Karpas-422 (cell line): ENCODE data around the gene NCKAP5L. TPM values are rescaled to one million over a fixed set of nuclear protein-coding genes. Genes with fewer than 3 reads are reported as not detected.
"Not testable (repeated sequence)": the region's sequence is repeated elsewhere in the genome, so short reads cannot be mapped to it uniquely, and the experiment has no call there.

Source experiments
- DNase-seq: peaks from one replicate; pipeline ENCODE4 v3.0.0-alpha.2; 2015
- H2AFZ ChIP-seq: fragments of 200-600 bp; sonication (generic); 2 replicates; pipeline ENCODE4 v1.6.1; 2014; ENCODE audit warnings: antibody characterized with exemption, low read length, mixed read lengths
- H3K27ac ChIP-seq: fragments of 200-600 bp; sonication (generic); 2 replicates; pipeline ENCODE4 v1.5.1; 2014; ENCODE audit warnings: mild to moderate bottlenecking, low read length, moderate library complexity
- H3K27me3 ChIP-seq: fragments of 200-600 bp; sonication (generic); 2 replicates; pipeline ENCODE4 v1.6.1; 2014; ENCODE audit warnings: low read length, mixed read lengths
- H3K36me3 ChIP-seq: fragments of 200-600 bp; sonication (generic); 2 replicates; pipeline ENCODE4 v1.6.1; 2014; ENCODE audit warnings: low read length, mixed read lengths; ENCODE audit not compliant: insufficient read depth
- H3K4me1 ChIP-seq: fragments of 200-600 bp; sonication (generic); 2 replicates; pipeline ENCODE4 v1.6.1; 2014; ENCODE audit warnings: mild to moderate bottlenecking, low read length, mixed read lengths
- H3K4me2 ChIP-seq: fragments of 200-600 bp; sonication (generic); 2 replicates; pipeline ENCODE4 v1.6.1; 2014; ENCODE audit warnings: low read length, low read depth, mild to moderate bottlenecking; ENCODE audit not compliant: poor library complexity, severe bottlenecking
- H3K4me3 ChIP-seq: fragments of 200-600 bp; sonication (generic); 2 replicates; pipeline ENCODE4 v1.5.1; 2014; ENCODE audit warnings: mild to moderate bottlenecking, antibody characterized with exemption, low read length, mixed read lengths
- H3K79me2 ChIP-seq: fragments of 200-600 bp; sonication (generic); 2 replicates; pipeline ENCODE4 v1.6.1; 2014; ENCODE audit warnings: mild to moderate bottlenecking, low read length, mixed read lengths
- H3K9ac ChIP-seq: fragments of 200-600 bp; sonication (generic); 2 replicates; pipeline ENCODE4 v1.6.0; 2014; ENCODE audit warnings: low read length
- H3K9me2 ChIP-seq: fragments of 200-600 bp; sonication (generic), shearing (Covaris generic); replicated peaks from 2 replicates; pipeline ENCODE4 v1.6.0; 2014; ENCODE audit warnings: mild to moderate bottlenecking, low read length, moderate library complexity; ENCODE audit not compliant: insufficient read depth
- H3K9me3 ChIP-seq: fragments of 300-700, 200-600 bp; sonication (generic); 2 replicates; pipeline ENCODE4 v1.6.1; 2014; ENCODE audit warnings: low read length, mixed read lengths
- H4K20me1 ChIP-seq: fragments of 200-600 bp; sonication (generic); 2 replicates; pipeline ENCODE4 v1.6.1; 2014; ENCODE audit warnings: mild to moderate bottlenecking, antibody characterized with exemption, low read length, low read depth; ENCODE audit not compliant: insufficient read depth
- total RNA-seq: library from RNA; depleted of rRNA; stranded (reverse); fragments of >200 nt; shearing (Covaris generic); gene quantifications from 2 replicates; pipeline ENCODE4 v1.2.3, GENCODE V29; 2014; ENCODE audit warnings: low replicate concordance

Gene NCKAP5L
- total RNA-seq, 1 experiment from 2014 or later = 17.3 TPM

DNA sequence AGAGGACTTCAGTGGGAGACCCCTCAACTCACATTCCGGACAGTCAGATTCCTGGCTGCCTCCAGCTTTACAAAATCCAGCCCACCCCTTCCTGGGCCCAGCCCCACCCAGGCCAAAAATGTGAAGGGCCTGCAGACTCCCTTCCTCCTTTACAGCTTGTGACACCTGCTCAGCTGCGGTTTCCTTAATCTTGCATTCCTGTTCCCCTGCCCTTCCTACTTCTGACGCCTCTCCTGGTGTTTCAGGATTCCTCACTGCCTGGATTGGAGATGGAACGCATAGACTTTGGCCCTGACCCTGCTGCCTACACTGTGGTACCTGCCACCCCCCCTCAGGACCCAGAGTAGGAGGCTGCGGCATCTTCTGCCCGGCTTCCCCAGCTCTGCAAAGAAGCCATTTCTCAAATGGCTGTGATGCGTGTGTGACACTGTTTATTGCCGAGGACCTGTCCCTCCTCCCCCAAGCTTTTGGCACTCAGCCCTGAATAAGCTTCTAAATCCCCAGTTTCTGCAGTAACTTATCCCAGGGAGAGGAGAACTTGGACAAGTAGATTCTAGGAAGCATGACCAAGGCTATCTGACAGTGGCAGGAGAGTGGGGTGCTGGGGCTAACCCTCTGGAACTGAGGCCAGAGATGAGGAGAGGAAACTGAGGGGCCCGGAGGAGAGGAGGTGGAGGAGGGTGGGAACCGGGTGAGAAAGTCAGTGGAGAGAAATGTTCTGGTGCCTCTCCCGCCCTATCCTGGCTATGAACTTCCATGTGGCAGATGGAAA, 39.5 kb upstream of the NCKAP5L start:
- Histone ChIP-seq H3K4me3 (no peak overlapping the region), H2AFZ (no peak overlapping the region), H3K27ac (peak overlapping the region; percentile 95), H3K9me2 (no peaks in the 10 kb centered on the region), H3K9me3 (no peaks in the 10 kb centered on the region), H3K4me2 (peak overlapping the region; percentile 36), H3K79me2 (no peaks in the 10 kb centered on the region), H3K9ac (peak overlapping the region; percentile 43), H3K4me1 (peaks cover 61% of the 10 kb centered on the region), H3K27me3 (no peaks in the 10 kb centered on the region), H3K36me3 (no peaks in the 10 kb centered on the region), H4K20me1 (no peaks in the 10 kb centered on the region)
- DNase-seq = no peak

DNA sequence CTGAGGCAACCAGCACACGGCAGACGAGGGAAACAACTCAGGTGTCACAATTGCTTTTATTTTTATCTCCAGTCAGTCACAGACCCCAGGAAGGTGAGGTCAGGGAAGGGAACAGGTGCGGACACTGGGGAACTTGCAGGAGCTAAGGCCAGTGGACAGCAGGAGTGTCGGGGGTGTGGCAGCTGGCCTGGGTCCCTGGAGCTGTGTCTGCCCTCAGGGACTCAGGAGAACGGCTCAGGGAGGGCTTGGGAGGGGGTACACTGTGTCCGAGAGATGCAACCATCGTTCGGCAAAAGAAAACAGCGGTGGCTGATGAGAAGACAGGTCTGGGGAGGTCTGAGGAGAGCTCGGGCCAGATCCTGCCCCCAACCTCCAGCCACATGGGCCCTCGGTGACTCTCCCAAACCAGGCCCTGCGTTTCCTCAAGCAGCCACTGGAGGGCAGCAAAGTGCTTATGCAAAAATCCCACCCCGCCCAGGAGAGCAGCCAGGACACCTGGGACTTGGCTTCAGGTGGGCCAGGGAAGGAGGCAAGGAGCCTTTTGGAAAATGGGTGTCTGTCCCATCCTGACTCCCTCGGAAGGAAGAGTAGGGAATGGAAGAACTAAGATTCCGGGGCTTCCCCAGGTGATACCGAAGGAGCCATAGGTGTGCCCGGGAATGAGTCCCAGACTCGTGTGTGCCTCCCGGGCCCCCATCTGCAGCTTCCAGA, 38.8 kb upstream of the NCKAP5L start:
- Histone ChIP-seq H3K27ac (peak overlapping the region; percentile 95), H3K36me3 (no peaks in the 10 kb centered on the region), H3K9me2 (no peaks in the 10 kb centered on the region), H3K9ac (peak overlapping the region; percentile 43; the same call in 1 of the 2 replicates), H3K9me3 (no peaks in the 10 kb centered on the region), H3K4me2 (peak overlapping the region; percentile 36), H3K79me2 (no peaks in the 10 kb centered on the region), H2AFZ (peak overlapping the region; percentile 19; the same call in 1 of the 2 replicates), H3K4me3 (no peak overlapping the region), H3K4me1 (peaks cover 54% of the 10 kb centered on the region), H3K27me3 (no peaks in the 10 kb centered on the region), H4K20me1 (no peaks in the 10 kb centered on the region)
- DNase-seq = peak; percentile 94

DNA sequence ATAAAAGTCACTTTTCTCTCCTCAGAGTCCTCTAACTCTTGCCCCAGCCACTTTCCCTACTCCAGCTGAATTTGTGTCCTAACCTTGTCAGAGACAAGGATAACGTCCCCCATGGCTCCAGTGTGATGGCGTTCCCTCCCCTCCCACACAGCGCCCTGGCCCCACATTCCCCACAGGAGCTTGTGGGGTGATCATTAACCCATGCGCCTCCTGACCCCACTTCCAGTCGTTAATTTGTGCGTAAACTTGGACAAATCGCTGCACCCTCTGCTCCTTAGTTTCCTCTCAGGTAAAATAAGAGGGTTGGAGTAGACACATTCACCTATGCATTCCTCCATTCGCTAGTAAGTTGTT, 37.5 kb upstream of the NCKAP5L start:
- Histone ChIP-seq H3K4me1 (peaks cover 41% of the 10 kb centered on the region), H3K4me3 (no peak overlapping the region)

DNA sequence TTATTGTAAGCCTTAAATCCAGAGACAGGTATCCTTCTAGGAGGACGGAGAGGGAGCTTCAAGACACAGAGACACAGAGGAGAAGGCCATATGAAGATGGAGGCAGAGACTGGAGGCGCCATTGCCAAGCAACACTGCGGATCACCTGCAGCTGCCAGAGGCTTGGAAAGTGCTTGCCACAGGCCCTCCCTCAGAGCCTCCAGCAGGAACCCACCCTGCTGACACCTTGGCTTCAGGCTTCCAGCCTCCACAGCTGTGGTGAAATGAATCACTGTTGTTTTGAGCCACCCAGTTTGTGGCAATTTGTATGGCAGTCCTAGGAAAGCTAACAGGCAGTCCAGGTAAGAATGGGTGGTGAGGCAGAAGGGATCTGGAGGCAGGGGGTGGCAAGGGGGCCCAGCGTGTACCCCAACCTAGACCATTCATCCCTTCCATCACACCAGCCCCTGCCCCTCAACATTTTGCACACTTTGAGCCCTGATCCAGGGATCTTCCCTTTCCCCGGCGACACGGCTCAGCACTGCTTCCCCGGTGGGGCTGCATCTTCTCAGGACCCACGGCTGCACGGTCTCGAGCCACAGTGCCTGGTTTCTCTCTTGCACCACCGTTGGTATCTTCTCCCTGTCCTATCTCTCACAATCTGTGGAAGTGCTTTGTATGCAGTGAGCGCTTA, 37.0 kb upstream of the NCKAP5L start:
- H3K4me1 ChIP-seq = peaks cover 36% of the 10 kb centered on the region
- no peak overlapping the region for H3K27ac ChIP-seq
- no peak overlapping the region for H3K9ac ChIP-seq
- H3K4me3 ChIP-seq = no peak overlapping the region
- H3K4me2 ChIP-seq = no peak overlapping the region
- no peaks in the 10 kb centered on the region for H3K9me2 ChIP-seq
- DNase-seq = peak; percentile 33
- no peak overlapping the region for H2AFZ ChIP-seq
- H3K9me3 ChIP-seq = no peaks in the 10 kb centered on the region
- H3K36me3 ChIP-seq = no peaks in the 10 kb centered on the region
- H3K79me2 ChIP-seq = no peaks in the 10 kb centered on the region
- no peaks in the 10 kb centered on the region for H3K27me3 ChIP-seq
- H4K20me1 ChIP-seq = no peaks in the 10 kb centered on the region

More for the DNA sequence above, 37.5 kb upstream of the NCKAP5L start:
- DNase-seq = no peak
- Histone ChIP-seq H3K27me3 (no peaks in the 10 kb centered on the region), H4K20me1 (no peaks in the 10 kb centered on the region), H3K4me2 (no peak overlapping the region), H3K36me3 (no peaks in the 10 kb centered on the region), H2AFZ (no peak overlapping the region), H3K79me2 (no peaks in the 10 kb centered on the region), H3K9me3 (no peaks in the 10 kb centered on the region), H3K9ac (no peak overlapping the region), H3K27ac (no peak overlapping the region), H3K9me2 (no peaks in the 10 kb centered on the region)

DNA sequence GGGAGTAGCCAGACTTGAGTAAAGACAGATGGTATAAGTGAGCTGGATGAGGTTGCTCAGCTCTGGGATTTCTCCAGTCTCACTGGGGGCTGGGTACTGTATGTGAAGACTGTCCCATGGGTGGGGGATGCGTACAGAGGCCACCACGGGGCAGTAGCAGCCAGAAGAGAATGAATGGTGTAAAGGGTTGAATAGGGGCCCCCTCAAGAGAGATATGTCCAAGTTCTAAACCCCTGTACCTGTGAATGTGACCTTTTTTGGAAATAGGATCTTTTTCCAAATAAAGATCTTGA, 36.5 kb upstream of the NCKAP5L start:
- Histone ChIP-seq H3K4me3 (no peak overlapping the region), H3K9ac (no peak overlapping the region), H4K20me1 (no peaks in the 10 kb centered on the region), H3K79me2 (no peaks in the 10 kb centered on the region), H3K36me3 (no peaks in the 10 kb centered on the region), H3K9me3 (no peaks in the 10 kb centered on the region), H3K9me2 (no peaks in the 10 kb centered on the region), H3K27ac (no peak overlapping the region), H3K4me1 (peaks cover 31% of the 10 kb centered on the region), H3K27me3 (no peaks in the 10 kb centered on the region), H2AFZ (no peak overlapping the region), H3K4me2 (no peak overlapping the region)
- DNase-seq = no peak

DNA sequence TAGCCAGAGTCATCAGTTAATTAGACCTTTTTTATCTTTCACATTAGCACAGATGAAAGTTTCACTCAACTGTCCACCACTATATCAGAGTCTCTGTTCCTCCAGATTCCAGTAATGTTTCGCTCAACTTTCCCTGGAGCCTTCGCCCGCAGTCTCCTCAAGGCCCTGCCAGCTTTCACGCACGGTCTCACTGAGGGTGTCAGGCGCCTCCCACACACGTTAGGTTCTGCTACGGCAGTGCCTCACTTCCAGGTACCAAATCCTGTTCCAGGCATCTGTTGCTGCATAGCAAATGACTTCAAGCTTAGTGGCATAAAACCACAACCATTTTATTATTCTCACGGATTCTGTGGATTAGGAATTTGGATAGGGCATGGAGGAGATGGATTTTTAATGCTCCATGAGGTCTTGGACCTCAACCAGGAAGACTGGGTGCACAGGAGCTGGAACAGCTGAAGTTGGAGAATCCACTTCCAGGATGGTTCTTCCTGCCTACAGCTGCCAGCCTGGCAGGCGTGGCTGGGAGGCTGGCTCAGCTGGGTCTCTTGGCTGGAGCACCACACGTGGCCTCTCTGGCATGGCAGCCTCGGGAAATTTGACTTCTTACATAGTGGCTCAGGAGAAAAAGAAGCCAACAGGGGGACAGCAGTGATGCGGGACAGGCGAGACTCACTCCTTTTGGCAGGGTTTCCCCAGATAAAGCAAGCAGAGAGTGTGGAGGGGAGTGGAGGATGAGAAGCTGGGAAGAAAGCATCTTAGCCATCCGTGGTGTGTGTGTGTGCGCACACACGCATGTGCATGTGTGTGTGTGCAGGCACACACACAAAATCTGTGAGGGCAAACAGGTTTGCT, 36.0 kb upstream of the NCKAP5L start:
- DNase-seq = peak; percentile 33
- Histone ChIP-seq H2AFZ (no peak overlapping the region), H3K27me3 (no peaks in the 10 kb centered on the region), H3K4me1 (peaks cover 25% of the 10 kb centered on the region), H3K4me3 (no peak overlapping the region), H3K9ac (no peak overlapping the region), H3K36me3 (no peaks in the 10 kb centered on the region), H3K4me2 (no peak overlapping the region), H4K20me1 (no peaks in the 10 kb centered on the region), H3K9me3 (no peaks in the 10 kb centered on the region), H3K27ac (no peak overlapping the region), H3K79me2 (no peaks in the 10 kb centered on the region), H3K9me2 (no peaks in the 10 kb centered on the region)

DNA sequence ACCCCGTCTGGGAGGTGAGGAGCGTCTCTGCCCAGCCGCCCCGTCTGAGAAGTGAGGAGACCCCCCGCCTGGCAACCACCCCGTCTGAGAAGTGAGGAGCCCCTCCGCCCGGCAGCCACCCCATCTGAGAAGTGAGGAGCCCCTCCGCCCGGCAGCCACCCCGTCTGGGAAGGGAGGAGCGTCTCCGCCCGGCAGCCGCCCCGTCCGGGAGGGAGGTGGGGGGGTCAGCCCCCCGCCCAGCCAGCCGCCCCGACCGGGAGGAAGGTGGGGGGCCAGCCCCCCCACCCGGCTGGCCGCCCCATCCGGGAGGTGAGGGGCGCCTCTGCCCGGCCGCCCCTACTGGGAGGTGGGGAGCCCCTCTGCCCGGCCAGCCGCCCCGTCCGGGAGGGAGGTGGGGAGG, 32.7 kb upstream of the NCKAP5L start:
- not testable (repeated sequence) for H3K79me2 ChIP-seq, H3K9me3 ChIP-seq, H3K36me3 ChIP-seq, H3K9ac ChIP-seq, DNase-seq, H4K20me1 ChIP-seq, H3K4me2 ChIP-seq, H3K9me2 ChIP-seq, H2AFZ ChIP-seq, H3K4me1 ChIP-seq, H3K4me3 ChIP-seq, H3K27ac ChIP-seq, H3K27me3 ChIP-seq

DNA sequence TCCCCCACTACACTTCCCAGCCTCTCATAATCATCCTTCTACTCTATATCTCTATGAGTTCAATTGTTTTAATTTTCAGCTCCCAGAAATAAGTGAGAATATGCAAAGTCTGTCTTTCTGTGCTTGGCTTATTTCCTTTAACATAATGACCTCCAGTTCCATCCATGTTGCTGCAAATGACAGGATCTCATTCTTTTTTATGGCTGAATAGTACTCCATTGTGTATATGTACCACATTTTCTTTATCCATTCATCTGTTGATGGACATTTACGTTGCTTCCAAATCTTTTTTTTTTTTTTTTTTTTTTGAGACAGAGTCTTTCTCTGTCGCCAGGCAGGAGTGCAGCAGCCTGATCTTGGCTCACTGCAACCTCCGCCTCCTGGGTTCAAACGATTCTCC, 27.7 kb upstream of the NCKAP5L start:
- not testable (repeated sequence) for H2AFZ ChIP-seq, H3K27me3 ChIP-seq, H3K4me3 ChIP-seq, H4K20me1 ChIP-seq, H3K4me1 ChIP-seq, H3K9me3 ChIP-seq, DNase-seq, H3K9me2 ChIP-seq, H3K79me2 ChIP-seq, H3K9ac ChIP-seq, H3K27ac ChIP-seq, H3K4me2 ChIP-seq, H3K36me3 ChIP-seq
